Renal pelvis (tissue), 4 donors: Measurements from ENCODE around the gene CES3. TPM values are rescaled to one million over a fixed set of nuclear protein-coding genes. Genes with fewer than 3 reads are reported as not detected.
"Not testable (repeated sequence)": the region's sequence is repeated elsewhere in the genome, so short reads cannot be mapped to it uniquely, and the experiment has no call there.

ENCODE experiments used
- DNase-seq: peaks from one replicate; pipeline ENCODE4 v3.0.0-alpha.2; 2013
- polyA plus RNA-seq, 3 donors: library from polyadenylated mRNA; unstranded; fragments of 120-200 nt; gene quantifications; one replicate each; pipeline ENCODE4 v1.2.1, GENCODE V29; 2013; ENCODE audit not compliant: insufficient read length in 3 of 3

The CES3 gene
- polyA plus RNA-seq, 3 donors, result 2.4 to 4.6 (median 4.1) TPM

GRCh38 chr16:66925322-66925840, 35.7 kb upstream of the CES3 start, which contains the start of gene RRAD:
RRAD (minus strand) TSS chr16:66925535; CDS start chr16:66925179, 356 bp downstream.
- DNase-seq, result no peak

DNA sequence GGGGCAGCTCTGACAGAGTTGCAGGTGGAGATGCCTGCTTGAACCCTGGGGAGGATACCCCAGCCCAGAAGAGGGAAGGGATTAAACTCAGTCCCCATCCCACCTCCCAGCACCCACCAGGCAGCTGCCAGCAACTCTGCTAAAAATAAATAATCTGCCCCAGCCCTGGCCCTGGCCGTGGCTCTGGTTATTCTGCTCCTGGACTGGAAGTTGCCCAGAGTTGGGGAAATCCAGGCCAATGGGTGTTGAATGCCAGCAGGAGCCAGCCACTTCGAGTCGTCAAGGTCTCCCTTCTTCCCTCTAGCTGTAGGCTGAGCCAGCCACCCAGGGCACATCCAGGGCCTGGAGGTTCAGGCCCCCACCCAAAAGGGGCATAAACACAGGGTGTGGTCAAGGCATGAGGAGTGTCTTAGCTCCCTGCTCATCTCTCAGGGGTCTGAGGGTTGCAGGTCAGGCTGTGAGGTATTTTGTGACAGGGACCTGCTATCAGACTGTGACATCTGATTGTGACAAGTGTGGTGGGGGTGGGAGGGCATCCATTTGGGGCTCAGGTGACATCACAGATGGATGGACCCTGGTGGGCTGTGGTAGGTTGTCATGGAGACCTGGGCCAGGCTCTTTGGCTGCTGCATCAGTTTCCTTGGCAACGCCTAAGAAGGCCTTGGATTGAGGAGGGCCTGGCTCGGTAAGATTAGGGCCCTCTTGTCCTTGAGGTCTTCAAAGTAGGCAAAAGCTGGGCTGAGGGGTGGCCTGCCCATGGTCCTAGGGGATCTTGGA, 34.7 kb upstream of the CES3 start:
- DNase-seq, result no peak

GRCh38 chr16:66926961-66927436, 34.1 kb upstream of the CES3 start:
- no peak for DNase-seq

DNA sequence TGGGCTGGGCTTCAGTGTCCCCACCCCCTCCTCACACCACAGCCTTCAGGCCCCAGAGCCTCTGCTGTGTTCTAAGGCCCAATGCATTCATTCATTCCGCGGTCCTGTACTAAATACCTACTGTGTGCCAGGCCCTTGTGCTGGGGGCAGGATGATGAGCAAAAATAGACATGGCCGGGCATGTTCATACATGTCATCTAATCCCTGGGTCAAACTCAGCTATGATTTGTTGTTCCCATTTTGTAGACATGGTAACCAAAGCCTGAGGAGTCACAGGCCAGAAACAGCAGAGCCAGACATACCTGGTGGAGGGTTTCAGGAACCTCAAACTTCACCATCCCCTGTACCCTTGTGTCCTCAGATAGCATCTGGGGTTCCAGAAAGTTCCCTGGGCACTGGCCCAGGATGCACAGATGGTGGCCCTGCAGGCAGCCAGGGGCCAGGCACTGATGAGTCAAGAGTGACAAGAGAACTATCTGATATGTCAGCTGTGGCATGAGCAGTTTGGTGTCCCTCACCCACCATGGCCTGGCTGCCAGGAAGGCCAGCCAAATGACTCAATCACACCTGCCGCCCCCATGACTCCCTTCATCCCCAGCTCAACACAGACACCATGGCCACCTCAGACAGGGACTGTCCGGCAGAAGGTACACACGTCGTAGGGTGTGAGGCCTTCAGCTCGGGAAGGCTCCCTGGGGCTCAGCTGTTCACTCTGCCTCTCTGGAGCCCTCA, 33.0 kb upstream of the CES3 start:
- DNase-seq, result no peak

DNA sequence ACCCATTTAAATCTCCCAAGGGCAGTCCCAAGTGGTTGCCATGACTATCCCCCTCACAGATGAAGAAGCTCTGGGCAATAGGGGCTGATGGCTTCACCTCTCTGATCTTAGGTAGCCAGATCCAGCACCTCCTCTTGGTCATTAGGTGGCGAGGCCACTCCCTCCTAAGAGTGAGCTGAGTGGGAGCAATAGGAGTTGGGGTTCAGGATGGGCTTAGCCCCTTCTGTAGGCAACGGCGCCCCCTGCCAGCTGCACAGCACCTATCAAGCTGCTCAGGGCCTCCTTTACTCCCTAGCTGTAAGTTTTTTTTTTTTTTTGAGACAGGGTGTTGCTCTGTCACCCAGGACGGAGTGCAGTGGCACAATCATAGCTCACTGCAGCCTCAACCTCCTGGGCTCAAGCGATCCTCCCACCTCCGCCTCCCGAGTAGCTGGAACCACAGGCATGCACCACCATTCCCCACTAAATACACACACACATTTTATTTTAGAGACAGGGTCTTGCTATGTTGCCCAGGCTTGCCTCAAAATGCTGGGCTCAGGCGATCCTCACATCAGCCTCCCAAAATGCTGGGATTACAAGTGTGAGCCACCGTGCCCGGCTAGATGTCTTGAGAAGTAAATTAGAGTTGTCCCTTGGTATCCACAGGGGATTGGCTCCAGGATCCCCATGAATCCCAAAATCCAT, 32.2 kb upstream of the CES3 start:
- no peak for DNase-seq

DNA sequence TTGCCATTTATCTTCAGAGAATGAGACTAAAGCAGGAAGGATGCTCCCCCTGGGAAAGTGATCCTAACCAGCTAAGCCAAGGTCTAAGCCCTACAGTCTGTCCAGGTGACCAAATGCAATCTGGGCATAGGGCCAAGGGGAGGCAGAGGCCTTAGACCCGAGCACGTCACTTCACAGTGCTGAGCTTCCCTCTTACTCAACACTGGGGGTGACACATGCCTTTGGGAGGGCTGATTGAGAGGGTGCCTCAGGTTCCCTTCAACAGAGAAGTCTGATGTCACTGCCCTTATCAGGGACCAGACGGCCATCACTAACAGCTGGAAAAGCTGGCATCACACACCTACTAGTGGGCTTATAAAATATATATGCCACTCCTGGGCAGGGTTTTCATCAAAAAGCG, 30.9 kb upstream of the CES3 start:
- no peak for DNase-seq

GRCh38 chr16:66931665-66932064, 29.4 kb upstream of the CES3 start:
- no peak for DNase-seq

DNA sequence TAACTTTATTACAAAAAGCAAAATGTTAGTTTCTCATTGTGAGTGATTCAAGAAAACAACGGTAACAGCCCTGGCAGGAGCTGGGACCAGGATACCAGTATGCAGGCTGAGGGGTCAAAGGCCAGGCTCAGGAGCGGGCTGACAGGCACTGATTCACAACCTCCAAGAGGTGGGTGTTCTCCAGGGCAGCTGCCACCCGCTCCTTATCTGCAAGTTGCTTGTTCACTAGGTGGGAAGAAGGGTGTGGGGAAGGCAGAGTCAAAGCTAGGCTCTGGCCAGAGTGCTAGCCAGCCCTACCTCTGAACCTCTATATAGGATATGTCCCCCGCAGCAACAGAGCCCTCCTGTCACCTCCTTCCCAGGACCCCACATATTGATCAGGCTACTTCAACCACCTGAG, 29.0 kb upstream of the CES3 start:
- DNase-seq, result no peak

GRCh38 chr16:66933776-66934137, 27.3 kb upstream of the CES3 start:
- DNase-seq, result no peak

DNA sequence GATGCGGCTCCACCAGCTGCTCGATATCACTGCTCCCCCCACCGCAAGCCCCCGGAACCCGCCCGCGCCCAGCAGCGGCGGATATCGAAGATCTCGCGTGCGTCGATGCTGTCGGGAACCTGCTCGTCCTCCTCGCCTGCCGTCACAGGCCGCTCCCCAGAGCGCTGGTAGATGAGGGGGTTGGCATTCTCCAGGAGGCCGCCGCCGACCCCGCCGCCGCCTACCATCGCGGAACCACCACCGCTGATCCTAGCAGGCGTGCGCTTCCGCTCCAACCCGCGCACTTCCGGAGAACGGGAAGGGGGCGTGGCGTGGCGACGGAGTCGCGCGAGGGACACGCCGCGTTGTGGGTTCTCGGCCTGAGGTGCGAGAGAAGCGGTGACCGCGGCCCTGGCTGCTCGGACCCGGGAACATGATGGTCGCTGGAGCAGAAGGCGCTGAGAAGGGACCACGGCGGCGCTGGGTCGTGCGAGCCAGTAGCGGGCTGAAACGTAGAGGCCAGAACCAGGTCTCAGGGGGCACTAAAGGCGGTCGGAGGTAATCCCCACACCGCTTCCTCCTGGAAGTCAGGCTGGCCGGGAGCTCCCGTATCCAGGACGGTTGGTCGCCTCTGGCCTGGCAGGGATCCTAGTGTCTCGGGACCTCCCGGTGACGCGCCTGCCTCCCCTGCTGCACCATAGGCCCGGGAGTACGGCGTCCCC, 26.8 kb upstream of the CES3 start, which contains the start of gene CIAO2B:
Gene CIAO2B, minus strand, starts transcription at position 265 of the 701 bp plus-strand sequence. Its CDS starts 38 bp downstream, at position 227.
- peak; percentile 89 for DNase-seq

GRCh38 chr16:66934839-66935313, 26.2 kb upstream of the CES3 start:
- not testable (repeated sequence) for DNase-seq

DNA sequence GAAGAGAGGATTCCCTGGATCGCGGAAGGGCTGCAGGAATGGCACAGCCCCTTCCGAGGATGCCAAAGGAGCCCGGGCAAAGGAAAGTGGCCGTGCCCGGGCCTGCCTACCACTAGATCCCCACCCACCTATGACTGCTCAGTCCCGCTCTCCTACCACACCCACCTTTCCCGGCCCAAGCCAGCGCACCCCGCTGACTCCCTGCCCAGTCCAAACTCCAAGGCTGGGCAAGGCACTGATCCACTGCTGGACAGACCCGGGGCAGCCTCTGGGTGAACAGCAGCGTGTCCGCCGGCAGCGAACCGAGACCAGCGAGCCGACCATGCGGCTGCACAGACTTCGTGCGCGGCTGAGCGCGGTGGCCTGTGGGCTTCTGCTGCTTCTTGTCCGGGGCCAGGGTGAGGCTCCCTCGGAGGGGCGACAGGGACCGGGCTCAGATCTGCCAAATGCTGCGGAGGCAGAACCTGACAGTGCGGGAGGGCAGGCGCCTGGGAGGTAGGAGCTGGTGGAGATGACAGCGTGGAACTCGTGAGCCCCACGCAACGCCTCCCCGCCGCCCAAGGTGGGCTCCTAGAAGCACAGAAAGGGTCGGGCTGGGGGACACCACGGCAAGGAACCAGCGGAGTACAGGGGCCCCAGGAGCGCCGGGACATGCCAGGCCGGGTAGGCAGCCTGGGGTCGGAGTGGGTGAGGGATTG, 25.6 kb upstream of the CES3 start, which contains the start of gene CES2:
Gene CES2, plus strand, starts transcription at position 203 of the 698 bp plus-strand sequence. Its CDS starts 120 bp downstream, at position 323.
- DNase-seq, result no peak

GRCh38 chr16:66936462-66936861, 24.6 kb upstream of the CES3 start:
- DNase-seq, result no peak

- DNase-seq, result no peak
Measured at GRCh38 chr16:66936889-66937554, 24.0 kb upstream of the CES3 start.

DNA sequence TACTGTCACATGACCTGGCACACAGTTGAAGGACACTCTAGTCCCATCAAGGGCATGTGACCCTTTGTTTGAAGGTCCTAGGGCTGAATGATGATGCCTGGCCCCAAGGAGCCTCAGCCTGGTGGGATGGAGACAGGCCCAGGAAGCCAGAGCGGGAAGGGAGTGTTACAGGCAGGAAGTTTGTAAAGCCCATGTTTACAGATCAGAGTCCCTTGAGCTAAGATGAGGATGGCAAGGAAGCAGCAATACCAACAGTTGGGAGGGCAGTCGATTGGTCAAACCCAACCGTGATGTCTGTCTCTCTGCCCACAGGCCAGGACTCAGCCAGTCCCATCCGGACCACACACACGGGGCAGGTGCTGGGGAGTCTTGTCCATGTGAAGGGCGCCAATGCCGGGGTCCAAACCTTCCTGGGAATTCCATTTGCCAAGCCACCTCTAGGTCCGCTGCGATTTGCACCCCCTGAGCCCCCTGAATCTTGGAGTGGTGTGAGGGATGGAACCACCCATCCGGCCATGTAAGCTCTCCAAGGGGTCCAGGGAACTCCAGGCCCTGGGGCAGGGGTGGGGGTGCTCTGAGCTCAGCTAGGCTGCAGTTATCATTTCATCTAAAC, 23.2 kb upstream of the CES3 start:
- no peak for DNase-seq

DNA sequence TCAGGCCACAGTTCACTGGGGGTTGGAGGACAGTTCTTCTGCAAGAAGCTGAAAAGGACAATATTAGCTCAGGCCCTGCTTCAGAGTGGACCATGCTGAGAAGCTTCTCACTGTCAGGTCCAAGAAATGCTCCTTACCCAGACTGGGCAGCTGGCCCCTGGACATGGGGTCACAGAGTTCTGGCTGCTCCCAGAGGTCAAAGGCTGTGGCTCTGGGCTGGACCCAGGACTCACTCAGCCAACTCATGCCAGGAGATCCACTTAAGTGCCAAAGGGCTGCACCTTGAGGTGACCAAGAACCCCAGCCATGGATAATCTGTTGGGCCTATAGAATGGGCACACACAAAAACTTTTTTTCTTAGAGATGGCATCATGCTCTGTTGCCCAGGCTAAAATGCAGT, 21.7 kb upstream of the CES3 start:
- DNase-seq, result no peak

DNA sequence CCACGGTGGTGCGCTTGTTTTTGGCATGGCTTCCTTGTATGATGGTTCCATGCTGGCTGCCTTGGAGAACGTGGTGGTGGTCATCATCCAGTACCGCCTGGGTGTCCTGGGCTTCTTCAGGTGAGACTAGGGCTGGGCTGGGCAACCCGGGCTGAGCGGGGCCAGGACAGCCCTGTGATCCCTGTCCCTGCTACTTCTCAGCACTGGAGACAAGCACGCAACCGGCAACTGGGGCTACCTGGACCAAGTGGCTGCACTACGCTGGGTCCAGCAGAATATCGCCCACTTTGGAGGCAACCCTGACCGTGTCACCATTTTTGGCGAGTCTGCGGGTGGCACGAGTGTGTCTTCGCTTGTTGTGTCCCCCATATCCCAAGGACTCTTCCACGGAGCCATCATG, 20.8 kb upstream of the CES3 start:
- DNase-seq, result no peak

- no peak for DNase-seq
Measured at GRCh38 chr16:66942981-66943380, 18.1 kb upstream of the CES3 start.

DNA sequence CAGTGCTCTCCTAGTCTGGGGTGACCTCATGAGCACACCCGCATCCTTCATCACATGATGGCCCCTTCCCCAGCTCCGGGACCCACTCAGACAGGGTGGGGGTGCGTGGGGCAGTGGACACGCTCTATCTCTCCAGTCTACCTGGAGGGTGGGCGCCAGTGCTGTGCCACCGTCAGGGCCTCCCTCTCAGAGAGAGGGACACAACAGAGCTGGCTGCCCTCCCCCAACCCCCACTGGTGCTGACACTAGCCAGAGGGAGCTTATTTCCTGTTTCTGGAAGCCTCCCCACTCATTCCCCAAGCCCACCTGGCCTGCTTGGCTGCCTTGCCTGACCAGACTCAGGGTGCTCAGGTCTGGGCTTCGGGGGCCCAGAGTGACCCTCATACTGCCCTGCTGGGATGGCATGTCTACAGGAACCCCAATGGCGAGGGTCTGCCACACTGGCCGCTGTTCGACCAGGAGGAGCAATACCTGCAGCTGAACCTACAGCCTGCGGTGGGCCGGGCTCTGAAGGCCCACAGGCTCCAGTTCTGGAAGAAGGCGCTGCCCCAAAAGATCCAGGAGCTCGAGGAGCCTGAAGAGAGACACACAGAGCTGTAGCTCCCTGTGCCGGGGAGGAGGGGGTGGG, 17.5 kb upstream of the CES3 start:
- DNase-seq, result no peak
